HG02852 (cell line): ENCODE data around the gene MRPL28.

Source experiments
- ATAC-seq: cut with Tn5 transposase; IDR thresholded peaks from one replicate; pipeline ENCODE4 v1.9.1; 2021; ENCODE audit warnings: mild to moderate bottlenecking, moderate library complexity; ENCODE audit not compliant: unreplicated experiment

The MRPL28 gene

GRCh38 chr16:317583-317982, 52.8 kb downstream of the MRPL28 start:
- no peak for ATAC-seq
